ENCODE results near the gene OR10G2.

Gene OR10G2, protein sequence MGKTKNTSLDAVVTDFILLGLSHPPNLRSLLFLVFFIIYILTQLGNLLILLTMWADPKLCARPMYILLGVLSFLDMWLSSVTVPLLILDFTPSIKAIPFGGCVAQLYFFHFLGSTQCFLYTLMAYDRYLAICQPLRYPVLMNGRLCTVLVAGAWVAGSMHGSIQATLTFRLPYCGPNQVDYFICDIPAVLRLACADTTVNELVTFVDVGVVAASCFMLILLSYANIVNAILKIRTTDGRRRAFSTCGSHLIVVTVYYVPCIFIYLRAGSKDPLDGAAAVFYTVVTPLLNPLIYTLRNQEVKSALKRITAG

GRCh38 chr14:21634840-21635239, at the start of gene OR10G2:
Gene OR10G2, minus strand, starts transcription at chr14:21634940. Its CDS starts 98 bp downstream, at chr14:21634842.
- Mint-ChIP-seq H3K27ac (no peak within 1 kb of the TSS), H3K4me3 (no peak within 1 kb of the TSS), H3K4me1 (no peaks in the 10 kb centered on the region), H3K9me3 (peaks cover 7% of the 10 kb centered on the region), H3K27me3 (peaks cover 7% of the 10 kb centered on the region), H3K36me3 (ENCODE audit: low read depth) (no peaks in the 10 kb centered on the region)
- DNase-seq (no peak), ATAC-seq (no peak)

DNA sequence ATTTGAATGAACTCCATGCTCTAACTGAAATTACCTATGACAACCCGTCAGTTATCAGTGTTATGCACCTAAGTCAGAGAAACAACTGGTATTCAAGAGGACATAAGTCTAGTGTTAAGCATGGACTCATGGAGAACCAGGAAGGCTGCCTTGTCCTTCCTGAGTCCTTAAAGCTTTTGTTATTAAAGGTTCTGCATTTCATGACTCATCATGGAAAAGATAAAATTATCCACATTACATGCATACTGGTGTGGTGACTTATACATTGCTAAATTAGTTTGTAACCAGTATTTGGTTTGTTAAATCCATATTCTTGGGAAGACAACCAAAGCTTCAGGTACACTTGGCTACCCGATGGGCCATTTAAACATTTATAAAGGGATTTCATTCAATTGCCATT, 45.3 kb upstream of the OR10G2 start:
- no peak for DNase-seq
- no peak for ATAC-seq
- H3K27ac Mint-ChIP-seq, result no peak overlapping the region
- H3K9me3 Mint-ChIP-seq, result peaks cover 4% of the 10 kb centered on the region
- peaks cover 14% of the 10 kb centered on the region for H3K27me3 Mint-ChIP-seq
- H3K36me3 Mint-ChIP-seq (ENCODE audit: low read depth), result no peaks in the 10 kb centered on the region
- no peaks in the 10 kb centered on the region for H3K4me1 Mint-ChIP-seq
- H3K4me3 Mint-ChIP-seq, result no peak overlapping the region

DNA sequence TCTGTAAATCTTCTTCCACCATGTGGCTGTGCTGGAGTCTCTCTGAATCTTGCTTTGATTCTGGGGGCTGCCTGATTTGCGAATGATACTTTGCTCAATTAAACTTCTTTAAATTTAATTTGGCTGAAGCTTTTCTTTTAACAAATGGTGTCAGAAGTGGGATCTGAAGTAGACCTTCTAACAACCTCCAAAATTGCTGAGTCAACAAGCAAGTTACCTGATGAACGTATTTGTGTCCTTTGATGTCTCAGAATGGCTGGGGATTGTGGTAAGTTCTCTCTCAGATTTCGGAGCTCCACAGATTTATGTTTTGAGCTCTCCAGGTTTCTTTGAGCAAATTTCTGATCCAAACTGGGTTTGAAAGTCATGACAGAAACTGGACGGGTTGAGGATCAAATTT, 40.8 kb upstream of the OR10G2 start:
- Mint-ChIP-seq H3K36me3 (ENCODE audit: low read depth) (peaks cover 1% of the 10 kb centered on the region), H3K4me3 (no peak overlapping the region), H3K27ac (no peak overlapping the region), H3K27me3 (peaks cover 14% of the 10 kb centered on the region), H3K4me1 (no peaks in the 10 kb centered on the region), H3K9me3 (peaks cover 4% of the 10 kb centered on the region)
- no peak for DNase-seq
- no peak for ATAC-seq

- Mint-ChIP-seq H3K9me3 (peaks cover 4% of the 10 kb centered on the region), H3K36me3 (ENCODE audit: low read depth) (peaks cover 1% of the 10 kb centered on the region), H3K4me1 (no peaks in the 10 kb centered on the region), H3K27ac (no peak within 1 kb of the TSS), H3K27me3 (peaks cover 17% of the 10 kb centered on the region), H3K4me3 (no peak within 1 kb of the TSS)
- ATAC-seq, result no peak
- DNase-seq, result no peak
Observed at GRCh38 chr14:21673718-21674117, 39.0 kb upstream of the OR10G2 start, which contains the start of gene OR4E1. Gene OR4E1, minus strand, starts transcription at chr14:21673818. Its CDS starts 2,883 bp downstream, at chr14:21670935.

GRCh38 chr14:21672116-21672515, 37.4 kb upstream of the OR10G2 start:
- Mint-ChIP-seq H3K9me3 (peaks cover 4% of the 10 kb centered on the region), H3K27me3 (peaks cover 13% of the 10 kb centered on the region), H3K36me3 (ENCODE audit: low read depth) (peaks cover 1% of the 10 kb centered on the region), H3K4me3 (no peak overlapping the region), H3K27ac (no peak overlapping the region), H3K4me1 (no peaks in the 10 kb centered on the region)
- no peak for ATAC-seq
- DNase-seq, result no peak

GRCh38 chr14:21671371-21671770, 36.6 kb upstream of the OR10G2 start:
- DNase-seq (no peak), ATAC-seq (no peak)
- peaks cover 13% of the 10 kb centered on the region for H3K27me3 Mint-ChIP-seq

DNA sequence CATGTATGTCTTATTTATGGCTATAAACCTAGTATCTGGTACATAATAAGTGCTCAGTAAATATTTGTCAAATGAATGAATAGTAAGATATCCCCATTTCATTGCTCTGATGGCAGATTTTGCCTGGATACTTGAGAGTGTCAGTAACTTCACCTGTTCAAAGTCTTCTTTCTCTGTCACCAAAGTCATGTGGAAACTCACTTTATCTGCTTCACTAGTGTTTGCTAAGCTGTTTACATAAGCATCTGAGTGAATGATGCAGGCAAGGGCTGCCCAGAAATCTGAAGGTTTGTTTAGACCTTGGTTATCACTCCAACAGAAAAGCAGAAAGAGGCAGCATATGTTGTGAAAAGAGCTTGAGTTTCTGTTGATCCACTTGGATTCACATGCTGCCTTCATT, 34.5 kb upstream of the OR10G2 start:
- no peaks in the 10 kb centered on the region for H3K4me1 Mint-ChIP-seq
- no peaks in the 10 kb centered on the region for H3K9me3 Mint-ChIP-seq
- ATAC-seq, result no peak
- no peak overlapping the region for H3K27ac Mint-ChIP-seq
- no peak for DNase-seq
- peaks cover 17% of the 10 kb centered on the region for H3K27me3 Mint-ChIP-seq
- no peak overlapping the region for H3K4me3 Mint-ChIP-seq
- H3K36me3 Mint-ChIP-seq (ENCODE audit: low read depth), result no peaks in the 10 kb centered on the region

More at GRCh38 chr14:21671371-21671770, 36.6 kb upstream of the OR10G2 start:
- Mint-ChIP-seq H3K27ac (no peak overlapping the region), H3K9me3 (peaks cover 4% of the 10 kb centered on the region), H3K4me1 (no peaks in the 10 kb centered on the region), H3K4me3 (no peak overlapping the region), H3K36me3 (ENCODE audit: low read depth) (peaks cover 1% of the 10 kb centered on the region)

DNA sequence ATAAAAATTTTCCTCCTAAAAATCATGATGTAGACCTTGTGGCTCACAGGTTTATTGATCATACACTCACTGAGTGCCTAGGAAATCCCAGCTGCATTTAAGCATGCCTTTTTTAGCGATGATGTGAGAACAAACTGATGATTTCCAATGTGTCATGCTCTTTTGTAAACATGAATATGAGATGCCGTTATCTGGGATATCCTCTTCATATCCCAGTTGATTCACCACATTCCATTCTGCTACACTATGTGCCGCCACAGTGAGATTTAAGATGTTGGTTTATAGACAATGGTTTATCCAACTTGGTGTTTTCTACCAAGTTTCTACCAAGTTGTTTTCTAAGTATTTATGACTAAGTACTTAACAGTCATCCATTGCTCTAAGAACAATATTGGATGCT, 33.6 kb upstream of the OR10G2 start:
- H3K27ac Mint-ChIP-seq, result no peak overlapping the region
- H3K4me1 Mint-ChIP-seq, result no peaks in the 10 kb centered on the region
- no peaks in the 10 kb centered on the region for H3K9me3 Mint-ChIP-seq
- H3K27me3 Mint-ChIP-seq, result peaks cover 20% of the 10 kb centered on the region
- no peak overlapping the region for H3K4me3 Mint-ChIP-seq
- H3K36me3 Mint-ChIP-seq (ENCODE audit: low read depth), result no peaks in the 10 kb centered on the region
- ATAC-seq (no peak), DNase-seq (no peak)

- Mint-ChIP-seq H3K9me3 (no peaks in the 10 kb centered on the region), H3K27me3 (peaks cover 7% of the 10 kb centered on the region), H3K27ac (no peak overlapping the region), H3K4me3 (no peak overlapping the region), H3K4me1 (no peaks in the 10 kb centered on the region), H3K36me3 (ENCODE audit: low read depth) (no peaks in the 10 kb centered on the region)
- no peak for DNase-seq
- ATAC-seq, result no peak
Observed at GRCh38 chr14:21656980-21657379, 22.2 kb upstream of the OR10G2 start.

DNA sequence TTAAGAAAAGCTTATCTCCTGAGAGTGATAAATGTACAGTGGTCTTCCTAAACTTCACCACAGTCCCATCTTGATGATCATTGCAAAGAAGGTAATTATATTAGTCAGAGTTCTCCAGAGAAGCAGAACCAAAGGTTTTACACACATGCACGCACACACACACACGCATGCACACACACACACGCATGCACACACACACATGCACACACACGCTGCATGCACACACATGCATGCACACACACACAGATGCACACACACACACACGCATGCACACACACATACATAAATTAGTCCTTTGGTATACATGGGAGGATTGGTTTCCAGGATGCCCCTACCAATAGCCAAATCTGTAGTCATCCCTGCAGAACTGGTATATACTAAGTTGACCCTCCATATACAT, 19.5 kb upstream of the OR10G2 start:
- no peak for ATAC-seq
- Mint-ChIP-seq H3K36me3 (ENCODE audit: low read depth) (no peaks in the 10 kb centered on the region), H3K27ac (no peak overlapping the region), H3K27me3 (peaks cover 14% of the 10 kb centered on the region), H3K9me3 (no peaks in the 10 kb centered on the region), H3K4me3 (no peak overlapping the region), H3K4me1 (no peaks in the 10 kb centered on the region)
- DNase-seq, result no peak

DNA sequence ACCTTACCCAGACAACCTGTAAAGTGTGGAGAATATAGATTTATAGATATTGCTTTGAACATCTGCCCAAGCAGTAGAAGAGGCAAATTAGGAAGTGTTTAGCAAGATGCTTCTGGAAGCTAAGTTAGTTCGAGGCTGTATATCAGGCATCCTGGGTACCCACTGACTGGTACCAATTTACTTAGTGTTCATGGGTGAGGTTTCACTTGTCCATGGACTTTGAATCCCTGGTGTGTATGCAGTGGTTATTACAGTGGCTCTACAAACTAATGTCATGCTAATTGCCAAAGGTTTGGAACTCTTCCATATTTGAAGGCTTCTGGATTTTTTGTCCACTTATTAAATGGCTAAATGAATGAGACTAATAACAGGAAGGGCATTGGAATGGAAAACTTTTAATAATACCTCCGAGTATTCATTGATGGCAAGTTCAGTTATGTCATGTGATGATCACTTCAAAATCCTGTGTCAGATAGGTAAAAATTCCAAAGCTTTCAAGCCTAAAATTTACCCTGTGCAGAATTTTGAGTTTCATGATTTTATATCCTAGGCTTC, 18.7 kb upstream of the OR10G2 start, which contains the start of gene OR4E2:
Gene OR4E2 (plus strand): TSS at position 505 of the 555 bp plus-strand sequence. CDS start 11,248 bp downstream, outside the sequence.
- Mint-ChIP-seq H3K4me1 (no peaks in the 10 kb centered on the region), H3K27me3 (peaks cover 12% of the 10 kb centered on the region), H3K4me3 (no peak within 1 kb of the TSS), H3K9me3 (no peaks in the 10 kb centered on the region), H3K36me3 (ENCODE audit: low read depth) (no peaks in the 10 kb centered on the region), H3K27ac (no peak within 1 kb of the TSS)
- ATAC-seq (no peak), DNase-seq (no peak)

- no peak overlapping the region for H3K27ac Mint-ChIP-seq
- no peak overlapping the region for H3K4me3 Mint-ChIP-seq
- no peaks in the 10 kb centered on the region for H3K36me3 Mint-ChIP-seq (ENCODE audit: low read depth)
- DNase-seq (no peak), ATAC-seq (no peak)
- H3K27me3 Mint-ChIP-seq, result peaks cover 17% of the 10 kb centered on the region
- no peaks in the 10 kb centered on the region for H3K4me1 Mint-ChIP-seq
- no peaks in the 10 kb centered on the region for H3K9me3 Mint-ChIP-seq
Observed at GRCh38 chr14:21652209-21652808, 17.6 kb upstream of the OR10G2 start.

- ATAC-seq (no peak), DNase-seq (no peak)
- Mint-ChIP-seq H3K27me3 (peaks cover 17% of the 10 kb centered on the region), H3K4me1 (no peaks in the 10 kb centered on the region), H3K4me3 (no peak overlapping the region), H3K36me3 (ENCODE audit: low read depth) (no peaks in the 10 kb centered on the region), H3K27ac (no peak overlapping the region), H3K9me3 (no peaks in the 10 kb centered on the region)
Observed at GRCh38 chr14:21647380-21647779, 12.6 kb upstream of the OR10G2 start.

GRCh38 chr14:21643407-21643806, 8.7 kb upstream of the OR10G2 start:
- no peak for ATAC-seq
- H3K4me1 Mint-ChIP-seq, result no peaks in the 10 kb centered on the region

DNA sequence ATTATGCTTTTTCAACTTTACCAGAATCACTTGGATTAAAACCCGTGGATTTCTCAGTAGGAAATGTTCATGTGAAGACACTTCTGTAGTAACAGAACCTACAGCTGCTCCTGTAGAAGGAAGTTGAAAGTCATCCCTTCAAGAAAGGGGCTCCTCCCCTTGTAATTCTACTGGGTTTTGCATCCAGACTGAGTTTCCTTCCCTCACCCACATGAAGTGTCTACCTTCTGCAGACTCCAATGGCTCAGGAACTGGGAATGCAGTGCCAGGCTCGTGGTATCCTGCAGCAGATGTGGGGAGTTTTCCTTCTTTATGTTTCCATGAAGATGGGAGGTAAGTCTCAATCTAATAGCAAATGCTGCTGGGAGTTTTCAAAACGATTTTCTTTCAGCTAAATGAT, 7.9 kb upstream of the OR10G2 start:
- Mint-ChIP-seq H3K4me3 (peak overlapping the region; percentile 68), H3K36me3 (ENCODE audit: low read depth) (no peaks in the 10 kb centered on the region), H3K9me3 (no peaks in the 10 kb centered on the region), H3K27me3 (peaks cover 3% of the 10 kb centered on the region), H3K4me1 (no peaks in the 10 kb centered on the region), H3K27ac (peak overlapping the region; percentile 24)
- DNase-seq, result no peak
- no peak for ATAC-seq

More at GRCh38 chr14:21643407-21643806, 8.7 kb upstream of the OR10G2 start:
- peak overlapping the region; percentile 68 for H3K4me3 Mint-ChIP-seq
- H3K9me3 Mint-ChIP-seq, result no peaks in the 10 kb centered on the region
- H3K36me3 Mint-ChIP-seq (ENCODE audit: low read depth), result no peaks in the 10 kb centered on the region
- no peak for DNase-seq
- H3K27me3 Mint-ChIP-seq, result peaks cover 7% of the 10 kb centered on the region
- H3K27ac Mint-ChIP-seq, result no peak overlapping the region

Data from activated naive CD8-positive, alpha-beta T cell treated with anti-CD3 and anti-CD28 coated beads, Interleukin-2, amount 50 U/mL, for 24 hours (primary cell).